Endothelial cell of umbilical vein (primary cell): ENCODE results near the gene TRIM29.

Experiments
- EZH2 ChIP-seq: IDR thresholded peaks from 2 replicates; pipeline ENCODE4 v1.6.1; 2012; ENCODE audit warnings: borderline replicate concordance, low read depth, mild to moderate bottlenecking, moderate library complexity, low read length, inconsistent platforms; ENCODE audit not compliant: severe bottlenecking
- POLR2A ChIP-seq: IDR thresholded peaks from 2 replicates; pipeline ENCODE4 v1.6.1; 2012; ENCODE audit warnings: low read depth, mild to moderate bottlenecking, control low read depth, low read length
- TF ChIP-seq, protein P1 (sequence below), 2 donors: IDR thresholded peaks; 1 replicate in 1 of 2; 2 replicates in 1 of 2; pipeline ENCODE4 v1.5.1; 2011; ENCODE audit warnings: low read length in 2 of 2, mild to moderate bottlenecking in 2 of 2, moderate library complexity in 2 of 2, control low read depth in 1 of 2, inconsistent platforms in 1 of 2, low read depth in 1 of 2; ENCODE audit not compliant: insufficient read depth in 1 of 2; ENCODE audit errors: extremely low read depth in 1 of 2

DNA sequence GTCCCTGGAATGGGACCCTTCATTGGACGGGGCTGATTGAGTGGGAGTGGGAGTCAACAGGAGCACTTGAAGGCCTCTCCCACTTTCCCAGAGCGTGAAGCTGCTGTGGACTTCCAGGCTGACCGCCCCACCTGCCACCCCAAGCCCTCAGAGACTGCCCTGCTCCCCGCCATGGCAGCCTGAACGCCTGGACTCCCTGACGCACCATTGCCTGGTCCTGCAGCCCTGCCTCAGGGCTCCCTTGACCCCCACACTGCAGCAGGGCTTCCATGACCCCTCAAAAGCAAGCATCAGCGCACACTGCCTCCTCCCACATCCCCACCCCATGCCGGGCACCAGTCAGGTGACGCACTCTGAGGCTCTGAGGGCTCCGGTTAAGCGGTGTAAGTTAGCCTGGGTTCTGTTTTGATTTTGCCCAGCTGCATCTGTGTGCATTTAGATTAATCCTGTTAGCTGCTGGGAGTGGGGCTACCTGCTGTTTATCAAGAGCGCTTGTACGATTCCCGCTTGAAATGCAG, 39.4 kb downstream of the TRIM29 start:
- TF ChIP-seq EZH2 (no peak), POLR2A (no peak)
- TF ChIP-seq, protein P1, sequence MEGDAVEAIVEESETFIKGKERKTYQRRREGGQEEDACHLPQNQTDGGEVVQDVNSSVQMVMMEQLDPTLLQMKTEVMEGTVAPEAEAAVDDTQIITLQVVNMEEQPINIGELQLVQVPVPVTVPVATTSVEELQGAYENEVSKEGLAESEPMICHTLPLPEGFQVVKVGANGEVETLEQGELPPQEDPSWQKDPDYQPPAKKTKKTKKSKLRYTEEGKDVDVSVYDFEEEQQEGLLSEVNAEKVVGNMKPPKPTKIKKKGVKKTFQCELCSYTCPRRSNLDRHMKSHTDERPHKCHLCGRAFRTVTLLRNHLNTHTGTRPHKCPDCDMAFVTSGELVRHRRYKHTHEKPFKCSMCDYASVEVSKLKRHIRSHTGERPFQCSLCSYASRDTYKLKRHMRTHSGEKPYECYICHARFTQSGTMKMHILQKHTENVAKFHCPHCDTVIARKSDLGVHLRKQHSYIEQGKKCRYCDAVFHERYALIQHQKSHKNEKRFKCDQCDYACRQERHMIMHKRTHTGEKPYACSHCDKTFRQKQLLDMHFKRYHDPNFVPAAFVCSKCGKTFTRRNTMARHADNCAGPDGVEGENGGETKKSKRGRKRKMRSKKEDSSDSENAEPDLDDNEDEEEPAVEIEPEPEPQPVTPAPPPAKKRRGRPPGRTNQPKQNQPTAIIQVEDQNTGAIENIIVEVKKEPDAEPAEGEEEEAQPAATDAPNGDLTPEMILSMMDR (IDR thresholded peaks at IDR 0.05; ENCODE audit: extremely low read depth in 1 of 2, insufficient read depth in 1 of 2, low read depth in 1 of 2, low read length in 2 of 2), result no peak
